Effector CD8-positive, alpha-beta T cell (primary cell): ENCODE measurements around the gene TMEM61.
"Not testable (repeated sequence)": the region's sequence is repeated elsewhere in the genome, so short reads cannot be mapped to it uniquely, and the experiment has no call there.

Experiments used
- DNase-seq: peaks from one replicate; lab custom pipeline; 2025; lab: John Stamatoyannopoulos, UW

The TMEM61 gene

DNA sequence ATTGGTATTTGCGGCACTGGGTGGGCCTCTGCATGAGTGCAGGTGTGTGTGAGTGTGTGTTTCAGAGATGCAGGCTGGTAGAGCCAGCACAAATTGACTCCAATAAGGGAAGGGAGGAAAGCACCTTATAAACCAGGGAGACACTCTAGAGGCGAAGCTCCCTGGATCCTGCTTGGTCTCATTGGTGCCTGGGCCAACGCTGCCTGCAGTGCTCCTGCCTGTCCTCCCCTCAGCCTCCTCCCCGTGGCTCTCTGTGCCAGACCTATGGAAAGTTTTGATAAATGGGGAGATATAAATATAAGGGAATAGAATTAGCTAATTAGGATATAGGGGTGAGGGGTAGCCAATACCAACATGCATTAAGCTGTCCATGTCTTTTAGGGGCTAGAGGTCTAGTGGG is 20.9 kb downstream of the TMEM61 start:
- no peak for DNase-seq

DNA sequence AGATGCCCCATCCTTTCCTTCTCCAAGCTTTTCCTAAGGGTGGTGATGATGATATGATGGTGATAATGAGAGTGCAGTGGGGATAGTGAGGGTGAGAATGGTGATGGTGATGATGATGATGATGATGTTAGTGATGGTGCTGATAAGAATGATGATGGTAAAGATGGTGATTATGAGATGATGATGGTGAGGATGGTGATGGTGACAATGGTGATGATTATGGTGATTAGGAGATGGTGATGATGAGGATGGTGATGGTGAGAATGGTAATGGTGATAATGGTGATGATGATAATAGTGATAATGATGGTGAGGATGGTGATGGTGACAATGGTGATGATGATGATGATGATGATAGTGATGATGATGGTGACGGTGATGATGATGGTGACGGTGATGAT is 22.3 kb downstream of the TMEM61 start:
- no peak for DNase-seq

- DNase-seq = no peak
These were observed 25.1 kb downstream of the TMEM61 start for GRCh38 chr1:55005351-55006140.

GRCh38 chr1:55006931-55007330 is 26.5 kb downstream of the TMEM61 start:
- no peak for DNase-seq

GRCh38 chr1:55007625-55008024 is 27.2 kb downstream of the TMEM61 start:
- DNase-seq = no peak

DNA sequence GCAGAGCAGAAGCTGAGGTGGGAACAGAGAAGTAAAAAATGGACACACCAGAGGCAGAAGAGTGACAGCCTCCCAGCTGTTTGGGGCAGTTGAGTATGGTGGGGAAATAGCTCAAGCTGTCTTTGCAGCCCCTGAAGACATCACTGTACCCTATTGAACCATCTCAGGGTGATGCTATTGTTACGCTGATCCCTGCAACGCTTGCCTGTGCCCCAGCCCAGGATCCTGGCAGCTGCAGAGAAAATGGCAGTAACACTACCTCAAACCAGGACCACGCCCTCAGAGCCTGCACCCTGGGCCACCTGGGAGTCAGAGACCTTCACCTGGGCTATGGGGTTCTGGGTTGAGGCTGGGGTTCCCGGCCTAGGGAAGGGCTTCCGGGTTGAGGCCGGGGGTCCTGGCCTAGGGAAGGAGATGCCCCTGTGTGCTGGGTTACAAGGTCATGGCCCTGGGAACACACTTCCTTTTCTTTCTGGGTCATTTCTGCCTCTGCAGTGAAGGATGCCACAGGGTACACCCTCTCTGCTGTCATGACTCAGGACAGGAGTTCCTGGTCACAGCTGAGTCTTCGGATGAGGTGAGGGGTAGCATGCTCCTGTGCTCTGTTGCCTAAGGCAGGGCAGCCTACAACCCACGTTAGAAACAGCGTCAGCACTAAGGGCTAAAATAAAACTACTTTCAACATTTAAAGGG is 29.9 kb downstream of the TMEM61 start:
- no peak for DNase-seq

DNA sequence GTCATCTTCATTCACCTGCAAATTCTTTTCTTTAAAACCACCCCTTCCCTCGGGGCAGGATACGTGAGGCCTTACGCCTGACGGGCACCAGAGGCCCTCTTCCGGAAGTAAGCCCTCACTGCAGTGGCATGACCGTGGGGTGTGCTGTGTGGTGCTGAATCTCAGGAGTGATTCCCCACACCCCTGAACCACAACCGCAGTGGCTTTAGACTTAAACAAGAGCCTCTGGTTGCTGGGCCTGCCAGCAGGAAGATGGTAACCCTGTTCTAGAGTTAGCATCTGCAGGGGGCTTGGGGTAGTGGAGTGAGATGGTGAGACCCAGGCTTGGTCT is 30.4 kb downstream of the TMEM61 start:
- no peak for DNase-seq

DNA sequence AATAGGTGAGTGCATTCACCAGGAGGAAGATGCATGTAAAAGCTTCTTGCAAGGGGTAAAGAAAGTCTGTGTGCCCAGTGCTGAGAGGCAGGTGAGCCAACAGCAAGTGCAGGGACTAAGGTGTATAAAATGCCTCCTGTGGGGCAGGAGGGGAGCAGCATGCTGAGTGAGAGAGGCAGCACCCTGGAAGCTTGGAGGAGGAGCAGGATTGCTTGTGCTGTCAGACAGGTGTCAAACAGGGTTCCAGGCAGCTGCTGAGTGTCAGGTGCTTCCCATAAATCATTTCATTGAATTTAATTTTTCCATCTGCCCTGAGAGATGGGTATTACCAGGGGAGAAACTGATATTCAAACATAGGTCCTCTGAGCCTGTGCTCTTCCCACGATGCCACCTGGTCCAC is 32.2 kb downstream of the TMEM61 start:
- no peak for DNase-seq

DNA sequence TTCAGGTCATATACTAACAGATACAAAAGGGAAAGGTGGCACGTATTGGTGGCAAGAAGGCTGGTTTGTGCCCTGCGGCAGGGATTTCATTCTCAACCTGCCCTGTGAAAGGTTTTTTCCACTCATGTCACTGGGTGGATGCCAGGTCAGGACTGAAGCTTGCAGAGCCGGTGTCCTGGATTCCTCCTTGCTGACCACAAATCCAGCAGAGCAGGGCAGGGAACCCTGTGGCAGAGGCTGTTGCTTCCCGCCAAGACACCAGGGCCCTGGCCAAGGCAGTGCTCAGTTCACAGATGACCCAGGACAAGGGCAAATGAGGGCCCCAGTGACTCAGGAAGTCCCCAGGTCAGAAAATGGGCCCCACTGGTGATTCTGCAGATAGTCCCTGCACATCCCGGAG is 34.7 kb downstream of the TMEM61 start:
- no peak for DNase-seq

DNA sequence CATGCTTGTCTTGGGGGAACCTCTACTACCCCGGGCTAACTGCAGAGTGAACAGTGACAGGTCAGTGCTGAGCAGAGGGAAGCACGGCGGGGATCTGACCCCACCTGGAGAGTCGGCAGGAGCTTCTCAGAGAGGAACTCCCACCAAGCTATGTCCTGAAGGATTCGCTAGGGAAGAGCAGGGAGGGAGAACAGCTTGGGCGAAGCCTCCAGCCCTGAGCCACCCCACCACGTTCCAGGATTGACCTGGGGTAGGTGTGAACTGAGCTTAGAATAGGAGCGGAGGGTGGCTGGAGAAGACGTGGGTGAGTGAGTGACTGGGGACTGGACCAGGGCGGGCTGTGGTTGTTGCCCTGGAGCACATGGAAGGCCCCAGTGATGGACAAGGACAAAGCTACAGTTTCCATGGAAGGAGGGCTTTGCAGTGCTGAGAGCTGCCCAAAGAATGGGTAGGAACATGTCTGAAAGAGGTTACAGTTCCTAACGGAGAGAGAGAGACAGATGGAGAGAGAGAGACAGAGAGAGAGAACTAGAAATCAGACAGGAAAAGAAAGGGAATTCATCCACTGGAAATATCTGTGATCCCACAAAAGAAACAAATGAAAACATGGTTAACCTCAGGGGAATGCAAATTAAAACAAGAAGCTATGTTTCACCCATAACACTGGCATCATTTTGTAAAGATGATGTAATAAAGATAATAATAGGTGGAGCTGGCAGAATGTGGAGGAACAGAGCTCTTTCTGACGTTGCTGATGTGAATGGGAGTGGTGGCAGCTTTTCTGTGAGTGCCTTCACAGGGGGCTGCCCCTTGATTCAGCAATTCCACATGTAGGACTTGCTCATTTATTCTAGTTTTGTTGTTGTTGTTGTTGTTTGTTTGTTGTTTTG is 35.5 kb downstream of the TMEM61 start:
- DNase-seq = no peak

GRCh38 chr1:55018395-55018794 is 38.0 kb downstream of the TMEM61 start:
- DNase-seq = no peak

GRCh38 chr1:55021942-55022546 is 41.6 kb downstream of the TMEM61 start:
- DNase-seq = peak; percentile 13

DNA sequence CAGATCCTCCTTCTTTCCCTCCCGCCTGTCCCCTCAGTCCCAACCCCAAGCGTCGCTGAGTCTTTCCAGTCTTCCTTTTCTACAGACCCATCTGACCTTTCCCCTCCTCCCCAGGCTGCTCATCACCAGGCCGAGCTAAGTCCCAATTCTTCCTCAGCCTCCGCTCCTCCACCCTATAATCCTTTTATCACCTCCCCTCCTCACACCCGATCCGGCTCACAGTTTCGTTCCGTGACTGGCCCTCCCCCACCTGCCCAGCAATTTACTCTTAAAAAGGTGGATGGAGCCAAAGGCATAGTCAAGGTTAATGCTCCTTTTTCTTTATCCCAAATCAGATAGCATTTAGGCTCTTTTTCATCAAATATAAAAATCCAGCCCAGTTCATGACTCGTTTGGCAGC is 43.7 kb downstream of the TMEM61 start:
- not testable (repeated sequence) for DNase-seq

DNA sequence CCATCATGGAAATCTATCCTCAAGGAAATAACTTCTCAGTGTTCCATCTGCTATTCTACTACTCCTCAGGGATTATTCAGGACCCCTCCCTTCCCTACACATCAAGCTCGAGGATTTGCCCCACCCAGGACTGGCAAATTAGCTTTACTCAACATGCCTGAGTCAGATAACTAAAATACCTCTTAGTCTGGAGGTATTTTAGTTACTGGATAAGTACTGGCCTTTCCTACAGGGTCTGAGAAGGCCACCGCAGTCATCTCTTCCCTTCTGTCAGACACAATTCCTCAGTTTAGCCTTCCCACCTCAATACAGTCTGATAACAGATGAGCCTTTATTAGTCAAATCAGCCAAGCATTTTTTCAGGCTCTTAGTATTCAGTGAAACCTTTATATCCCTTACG is 46.3 kb downstream of the TMEM61 start:
- DNase-seq = not testable (repeated sequence)

DNA sequence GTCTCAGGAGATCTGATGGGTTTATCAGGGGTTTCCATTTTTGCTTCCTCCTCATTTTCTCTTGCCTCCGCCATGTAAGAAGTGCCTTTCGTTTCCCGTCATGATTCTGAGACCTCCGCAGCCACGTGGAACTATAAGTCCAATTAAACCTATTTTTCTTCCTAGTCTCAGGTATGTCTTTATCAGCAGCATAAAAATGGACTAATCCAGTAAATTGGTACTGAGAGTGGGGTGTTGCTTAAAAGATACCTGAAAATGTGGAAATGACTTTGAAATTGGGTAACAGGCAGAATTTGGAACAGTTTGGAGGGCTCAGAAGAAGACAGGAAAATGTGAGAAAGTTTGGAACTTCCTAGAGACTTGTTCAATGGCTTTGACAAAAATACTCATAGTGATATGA is 50.7 kb downstream of the TMEM61 start:
- DNase-seq = not testable (repeated sequence)

DNA sequence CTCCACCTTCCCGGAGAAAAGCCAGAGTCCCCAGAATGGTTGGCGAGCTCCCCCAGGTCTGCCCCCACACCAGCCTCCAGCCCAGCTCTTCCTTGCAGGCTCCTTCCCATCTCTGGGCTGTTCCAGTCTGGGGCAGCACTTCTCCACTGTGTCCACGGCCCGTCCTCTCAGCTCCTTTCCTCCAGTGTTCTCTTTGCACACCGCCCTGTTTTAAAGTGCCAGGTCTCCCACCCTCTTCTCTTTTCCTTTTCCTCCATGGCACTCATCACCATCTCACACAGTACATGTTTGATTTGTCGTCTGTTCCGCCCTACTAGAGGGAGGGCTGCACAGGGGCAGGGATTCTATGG is 52.8 kb downstream of the TMEM61 start:
- no peak for DNase-seq

- no peak for DNase-seq
These were observed 54.2 kb downstream of the TMEM61 start for GRCh38 chr1:55034476-55035133.

- no peak for DNase-seq
These were observed 55.5 kb downstream of the TMEM61 start for GRCh38 chr1:55035904-55036303.

DNA sequence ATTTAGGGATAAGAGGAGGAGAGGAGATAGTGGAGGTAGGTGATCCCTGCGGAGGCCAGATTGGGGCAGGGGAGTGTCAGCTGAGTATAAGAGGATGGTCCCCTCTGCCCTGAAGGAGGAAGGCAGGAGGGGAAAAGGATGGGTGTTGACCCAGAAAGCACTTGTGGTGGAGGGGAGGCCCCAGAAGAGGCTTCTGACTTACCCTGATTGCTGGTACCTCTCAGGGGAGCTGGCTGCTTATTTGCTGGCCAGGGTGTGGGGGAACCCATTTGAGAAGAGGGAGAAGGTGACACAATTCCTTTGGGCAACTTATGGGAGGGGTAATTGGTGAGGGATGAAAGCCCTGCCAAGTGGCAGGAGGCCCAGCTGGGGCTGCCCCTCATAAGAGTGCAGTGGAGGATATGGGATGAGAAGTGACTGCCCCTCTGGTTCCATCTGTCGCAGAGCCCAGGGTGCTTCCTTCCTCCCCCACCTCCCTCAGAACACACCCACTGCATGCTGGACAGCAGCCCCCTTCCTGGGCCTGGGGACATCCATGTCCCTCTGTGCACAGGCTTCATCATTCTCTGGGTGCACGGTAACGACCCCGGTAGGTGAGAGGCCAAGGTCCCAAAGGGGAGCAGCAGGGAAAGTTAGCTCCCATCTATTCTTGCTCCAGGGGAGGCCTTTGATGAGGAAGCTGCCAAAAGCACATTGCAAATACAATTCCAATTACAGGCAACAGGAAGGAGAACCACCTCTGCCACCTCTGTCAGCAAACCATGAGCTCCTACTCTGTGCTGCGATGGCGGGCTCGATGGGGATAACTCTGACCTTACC is 57.5 kb downstream of the TMEM61 start:
- DNase-seq = no peak

- no peak for DNase-seq
These were observed 58.1 kb downstream of the TMEM61 start for GRCh38 chr1:55038552-55038838.

DNA sequence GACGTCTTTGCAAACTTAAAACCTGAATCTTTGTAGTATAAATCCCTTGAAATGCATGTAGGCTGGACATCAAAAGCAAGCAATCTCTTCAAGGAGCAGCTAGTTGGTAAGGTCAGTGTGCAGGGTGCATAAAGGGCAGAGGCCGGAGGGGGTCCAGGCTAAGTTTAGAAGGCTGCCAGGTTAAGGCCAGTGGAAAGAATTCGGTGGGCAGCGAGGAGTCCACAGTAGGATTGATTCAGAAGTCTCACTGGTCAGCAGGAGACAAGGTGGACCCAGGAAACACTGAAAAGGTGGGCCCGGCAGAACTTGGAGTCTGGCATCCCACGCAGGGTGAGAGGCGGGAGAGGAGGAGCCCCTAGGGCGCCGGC is 58.5 kb downstream of the TMEM61 start:
- no peak for DNase-seq
